GM21423 (cell line): ENCODE results near the gene BMAL1.
"Not testable (repeated sequence)": the region's sequence is repeated elsewhere in the genome, so short reads cannot be mapped to it uniquely, and the experiment has no call there.

Source experiments
- ATAC-seq: cut with Tn5 transposase; IDR thresholded peaks from one replicate; pipeline ENCODE4 v1.9.1; 2021; ENCODE audit warnings: mild to moderate bottlenecking, moderate library complexity; ENCODE audit not compliant: unreplicated experiment

Gene BMAL1

GRCh38 chr11:13436836-13437235, 159.2 kb downstream of the BMAL1 start:
- ATAC-seq = not testable (repeated sequence)
